D721Med (cell line): Measurements from ENCODE around the gene DTD1.

Experiments
- DNase-seq: peaks from one replicate; pipeline ENCODE4 v3.0.0; 2011; ENCODE audit warnings: low spot score; ENCODE audit not compliant: insufficient read length
- FAIRE-seq: peaks from 2 replicates; lab custom pipeline; 2011; peaks lifted over from hg19 to GRCh38; lab: Jason Lieb, UNC
- CTCF ChIP-seq: IDR thresholded peaks from 2 replicates; pipeline ENCODE4 v1.5.1; 2012; ENCODE audit warnings: mild to moderate bottlenecking, control low read depth; ENCODE audit not compliant: insufficient read depth; ENCODE audit errors: missing control alignments

DTD1 gene

DNA sequence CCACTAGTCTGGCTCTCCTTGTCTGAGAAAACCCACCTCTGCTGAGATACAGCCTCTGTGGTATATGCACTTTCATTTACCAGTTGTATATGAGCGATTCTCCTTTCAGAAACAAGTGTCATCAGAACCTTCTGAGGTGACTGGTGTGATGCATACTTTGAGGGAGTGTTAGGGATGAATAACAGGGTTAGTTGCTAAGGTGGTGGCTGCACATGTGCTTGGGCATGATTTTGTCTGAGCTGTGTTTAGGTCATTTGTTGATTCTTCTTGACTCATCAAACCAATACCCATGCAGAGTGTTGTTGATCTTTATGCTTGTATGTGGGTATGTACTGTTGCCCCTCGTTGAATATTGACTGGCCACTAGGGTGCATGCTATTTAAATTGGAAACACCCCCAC lies 25.7 kb downstream of the DTD1 start:
- TF ChIP-seq CTCF, result no peak
- DNase-seq (no peak), FAIRE-seq (no peak)

DNA sequence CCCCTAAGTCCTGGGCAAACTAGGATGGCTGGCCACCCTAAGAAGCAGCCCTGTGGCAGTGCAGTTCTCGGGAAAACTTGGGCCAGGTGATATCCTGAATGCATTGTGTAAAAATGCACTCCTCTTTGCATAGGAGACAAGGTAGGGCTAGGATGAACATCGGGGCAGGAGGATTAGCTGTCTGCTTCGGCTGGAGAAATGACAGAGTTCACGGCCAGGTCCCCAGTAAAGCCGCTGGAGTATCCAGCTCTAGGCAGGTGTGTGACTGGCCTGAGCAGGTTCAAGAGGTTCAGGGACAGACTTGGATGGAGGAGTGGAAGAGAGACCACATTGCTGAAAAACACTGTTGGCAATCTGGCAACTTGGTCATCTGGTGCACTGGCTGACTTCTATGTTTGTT lies 26.4 kb downstream of the DTD1 start:
- FAIRE-seq (no peak), DNase-seq (no peak)
- no peak for TF ChIP-seq CTCF

- DNase-seq (no peak), FAIRE-seq (no peak)
- TF ChIP-seq CTCF, result no peak
These were observed 27.3 kb downstream of the DTD1 start for GRCh38 chr20:18615020-18615650.

DNA sequence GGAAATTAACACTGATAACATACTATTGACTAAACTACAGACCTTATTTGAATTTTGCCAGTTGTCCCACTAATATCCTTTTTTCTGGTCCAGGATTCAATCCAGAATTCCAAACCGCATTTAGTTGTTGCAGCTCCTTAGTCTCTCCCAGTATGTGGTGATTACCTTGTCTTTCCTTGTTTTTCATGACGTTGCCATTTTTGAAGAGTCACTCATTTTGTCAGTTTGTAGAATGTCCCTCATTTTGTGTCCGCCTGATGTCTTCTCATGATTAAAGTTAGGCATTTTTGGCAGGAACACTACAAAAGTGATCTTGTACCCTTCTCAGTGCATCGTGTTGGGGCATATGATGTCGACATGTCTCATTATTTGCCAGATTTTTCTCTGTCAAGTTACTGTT lies 33.1 kb downstream of the DTD1 start:
- FAIRE-seq, result no peak
- DNase-seq, result no peak
- no peak for TF ChIP-seq CTCF

GRCh38 chr20:18623156-18623910 lies 35.5 kb downstream of the DTD1 start:
- no peak for TF ChIP-seq CTCF
- FAIRE-seq, result no peak

GRCh38 chr20:18624948-18625347 lies 37.1 kb downstream of the DTD1 start:
- DNase-seq (no peak), FAIRE-seq (no peak)
- TF ChIP-seq CTCF, result no peak

More at GRCh38 chr20:18623156-18623910, 35.5 kb downstream of the DTD1 start:
- DNase-seq, result no peak
